ENCODE data around the gene TASL. TPM values are rescaled to one million over a fixed set of nuclear protein-coding genes. Genes with fewer than 3 reads are reported as not detected.
"Not testable (repeated sequence)": the region's sequence is repeated elsewhere in the genome, so short reads cannot be mapped to it uniquely, and the experiment has no call there.

The TASL gene
- total RNA-seq, 1 experiment from 2014 or later: not detected

DNA sequence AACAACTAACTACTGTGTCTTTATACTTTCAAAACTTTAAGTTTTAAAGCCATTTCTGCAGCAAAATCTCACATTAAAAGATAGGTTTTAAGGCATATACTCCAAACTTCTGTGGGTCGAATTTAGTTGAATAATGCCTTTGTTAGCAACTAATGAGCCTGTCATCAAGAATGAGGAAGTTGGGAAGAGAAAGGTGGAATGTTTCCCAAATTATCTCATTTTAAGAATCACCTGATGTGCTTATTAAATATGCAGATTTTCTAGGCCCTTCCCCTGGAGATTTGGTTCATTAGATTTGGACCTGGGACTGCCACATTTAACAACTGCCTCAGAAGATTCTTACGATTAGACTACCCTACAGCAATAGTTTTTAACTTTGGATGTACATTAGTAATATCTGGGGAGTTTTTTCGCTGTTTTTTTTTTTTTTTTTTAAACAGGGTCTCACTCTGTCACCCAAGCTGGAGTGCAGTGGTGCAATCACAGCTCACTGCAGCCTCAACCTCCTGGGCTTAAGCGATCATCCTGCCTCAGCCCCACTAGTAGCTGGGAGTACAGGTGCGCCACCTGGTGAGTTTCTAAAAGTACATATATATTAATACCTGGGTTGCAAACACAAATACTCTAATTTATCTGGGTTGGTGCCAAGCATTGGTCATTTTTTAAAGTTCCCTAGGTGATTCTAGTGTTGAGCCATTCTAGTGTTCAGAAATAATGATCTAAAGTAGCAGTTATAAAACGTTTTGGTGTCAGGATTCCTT lies 16.1 kb upstream of the TASL start:
- H3K9me3 ChIP-seq (replicated peaks): no peaks in the 10 kb centered on the region
- no peaks in the 10 kb centered on the region for H3K4me1 ChIP-seq
- no peak for DNase-seq
- H3K27me3 ChIP-seq: no peaks in the 10 kb centered on the region
- H3K36me3 ChIP-seq: no peaks in the 10 kb centered on the region
- no peak overlapping the region for H3K27ac ChIP-seq
- no peak overlapping the region for H3K4me3 ChIP-seq

DNA sequence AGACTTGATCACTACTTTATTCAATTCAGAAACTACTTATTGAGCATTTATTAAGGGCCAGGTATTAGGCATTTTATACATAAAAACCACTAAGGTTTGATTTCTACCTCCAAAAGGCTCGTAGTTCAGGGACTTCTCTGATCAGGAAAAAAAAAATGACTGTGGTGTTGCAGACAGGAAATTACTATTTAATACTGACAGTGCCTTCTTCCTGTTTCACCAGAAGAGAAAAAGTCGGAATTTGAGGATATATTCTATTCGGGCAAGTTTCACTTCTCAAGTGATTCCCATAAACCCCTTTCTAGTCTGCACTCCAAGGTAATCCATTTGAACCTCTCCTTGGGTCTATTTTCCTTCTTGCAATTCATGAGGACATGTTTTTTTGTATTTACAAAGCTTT lies 15.3 kb upstream of the TASL start:
- no peaks in the 10 kb centered on the region for H3K9me3 ChIP-seq (replicated peaks)
- H3K27me3 ChIP-seq: no peaks in the 10 kb centered on the region
- no peaks in the 10 kb centered on the region for H3K36me3 ChIP-seq
- H3K4me3 ChIP-seq: no peak overlapping the region
- H3K27ac ChIP-seq: no peak overlapping the region
- DNase-seq: no peak
- no peaks in the 10 kb centered on the region for H3K4me1 ChIP-seq

DNA sequence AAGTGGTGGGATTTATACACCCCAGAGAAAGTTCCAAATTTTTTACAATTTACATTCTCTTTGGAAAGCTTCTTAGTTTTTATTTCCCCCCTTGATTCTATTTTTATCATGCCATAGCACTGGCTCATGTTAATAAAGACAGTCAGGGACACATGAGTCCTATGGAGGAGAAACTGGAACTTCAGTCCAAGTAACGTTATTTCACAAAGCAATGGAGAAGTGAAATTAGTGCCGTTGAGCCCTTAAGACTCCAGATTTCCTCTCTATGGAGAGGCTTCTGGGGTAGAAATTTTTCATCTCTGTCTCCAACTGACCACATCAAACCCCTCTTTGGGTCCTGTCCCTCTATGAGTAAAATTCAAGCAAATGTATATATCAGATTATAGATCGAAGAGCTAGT lies 12.8 kb upstream of the TASL start:
- H3K4me3 ChIP-seq: no peak overlapping the region
- H3K36me3 ChIP-seq: no peaks in the 10 kb centered on the region
- no peaks in the 10 kb centered on the region for H3K4me1 ChIP-seq
- H3K9me3 ChIP-seq (replicated peaks): no peaks in the 10 kb centered on the region
- no peak for DNase-seq
- H3K27ac ChIP-seq: no peak overlapping the region
- H3K27me3 ChIP-seq: no peaks in the 10 kb centered on the region

DNA sequence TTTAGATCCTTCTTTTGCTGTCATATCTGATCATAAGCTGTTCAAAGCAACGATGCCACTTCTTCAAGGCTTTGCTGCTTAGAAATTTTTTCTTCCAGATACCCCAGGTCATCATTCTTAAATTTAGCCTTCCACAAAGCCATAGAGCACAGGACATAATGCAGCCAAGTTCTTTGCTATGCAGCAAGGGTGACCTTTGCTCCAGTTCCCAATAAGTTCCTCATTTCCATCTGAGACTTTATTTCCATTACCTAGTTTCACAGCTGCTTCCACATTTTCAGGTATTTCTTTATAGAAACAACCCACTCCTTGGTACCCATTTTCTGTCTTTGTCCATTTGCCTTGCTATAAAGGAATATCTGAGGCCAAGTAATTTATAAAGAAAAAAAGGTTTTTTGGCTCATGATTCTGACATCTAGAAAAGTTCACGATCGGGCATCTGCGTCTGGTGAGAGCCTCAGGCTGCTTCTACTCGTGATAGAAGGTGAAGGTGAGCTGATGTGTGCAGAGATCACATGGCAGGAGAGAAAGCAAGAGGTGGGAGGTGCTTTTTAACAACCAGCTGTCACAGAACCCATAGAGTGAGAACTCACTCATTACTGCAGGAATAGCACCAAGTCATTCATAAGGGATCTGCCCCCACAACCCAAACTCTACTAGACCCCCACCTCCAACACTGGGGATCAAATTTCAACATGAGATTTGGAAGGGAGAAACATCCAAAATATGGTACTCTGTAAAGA lies 11.8 kb upstream of the TASL start:
- Histone ChIP-seq H3K36me3 (no peaks in the 10 kb centered on the region), H3K9me3 (replicated peaks) (no peaks in the 10 kb centered on the region), H3K27ac (no peak overlapping the region), H3K4me3 (no peak overlapping the region), H3K4me1 (no peaks in the 10 kb centered on the region), H3K27me3 (no peaks in the 10 kb centered on the region)
- no peak for DNase-seq

DNA sequence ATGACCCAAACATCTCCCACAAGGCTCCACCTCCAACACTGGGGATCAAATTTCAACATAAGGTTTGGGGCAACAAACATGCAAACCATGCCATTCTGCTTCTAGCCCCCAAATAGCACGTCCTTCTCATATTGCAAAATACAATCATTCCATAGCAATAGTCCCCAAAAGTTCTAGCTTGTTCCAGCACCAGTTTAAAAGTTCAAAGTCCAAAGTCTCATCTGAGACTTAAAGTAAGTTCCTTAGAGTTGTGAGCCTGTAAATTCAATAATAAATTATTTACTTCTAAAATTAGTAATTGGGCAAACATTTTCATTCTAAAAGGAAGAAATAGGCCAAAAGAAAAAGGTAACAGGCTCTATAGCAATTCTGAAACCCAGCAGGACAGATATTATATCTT lies 8.9 kb upstream of the TASL start:
- Histone ChIP-seq H3K36me3 (no peaks in the 10 kb centered on the region), H3K4me3 (no peak overlapping the region), H3K27ac (no peak overlapping the region), H3K27me3 (no peaks in the 10 kb centered on the region), H3K9me3 (replicated peaks) (no peaks in the 10 kb centered on the region), H3K4me1 (no peaks in the 10 kb centered on the region)
- DNase-seq: no peak

DNA sequence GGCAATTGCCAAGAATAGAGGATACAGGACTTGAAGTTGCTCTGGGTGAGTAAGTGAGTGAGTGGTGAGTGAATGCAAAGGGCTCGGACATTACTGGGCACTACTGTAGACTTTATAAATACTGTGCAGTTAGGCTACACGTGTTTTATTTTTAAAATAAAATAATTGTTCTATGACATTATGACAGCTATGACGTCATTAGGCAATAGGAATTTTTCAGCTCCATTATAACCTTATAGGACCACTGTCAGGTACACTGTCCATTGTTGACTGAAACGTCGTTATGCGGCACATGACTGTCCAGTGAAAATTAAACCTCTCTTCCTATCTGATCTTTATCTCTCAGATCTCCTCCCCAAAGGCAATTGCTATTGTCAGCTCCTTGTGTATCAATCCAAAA lies 5.1 kb upstream of the TASL start:
- Histone ChIP-seq H3K4me3 (no peak overlapping the region), H3K27ac (no peak overlapping the region)
- no peak for DNase-seq

DNA sequence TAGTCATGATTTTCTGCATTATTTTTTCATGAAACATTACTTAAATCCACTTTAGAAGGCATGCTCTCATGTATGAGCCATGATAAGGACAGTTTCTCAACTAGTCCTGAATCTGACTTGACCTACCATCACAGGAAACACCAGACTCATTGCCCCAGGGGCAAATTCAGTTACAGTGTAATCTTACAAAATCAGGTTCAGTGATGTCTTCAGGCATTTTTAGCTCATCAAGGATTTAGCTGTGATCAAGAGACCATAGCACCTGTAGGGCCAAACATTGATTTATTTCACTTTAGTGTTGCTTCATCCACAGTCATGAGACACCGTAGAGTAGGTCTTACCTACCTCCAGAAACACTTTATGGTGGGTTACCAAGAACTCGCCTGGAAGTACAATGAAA lies 3.1 kb upstream of the TASL start:
- H3K4me1 ChIP-seq: no peaks in the 10 kb centered on the region
- no peaks in the 10 kb centered on the region for H3K9me3 ChIP-seq (replicated peaks)
- no peak for DNase-seq
- H3K36me3 ChIP-seq: no peaks in the 10 kb centered on the region
- no peaks in the 10 kb centered on the region for H3K27me3 ChIP-seq
- no peak overlapping the region for H3K27ac ChIP-seq
- H3K4me3 ChIP-seq: no peak overlapping the region

More for the DNA sequence above, 5.1 kb upstream of the TASL start:
- no peaks in the 10 kb centered on the region for H3K27me3 ChIP-seq
- H3K4me1 ChIP-seq: no peaks in the 10 kb centered on the region
- H3K9me3 ChIP-seq (replicated peaks): no peaks in the 10 kb centered on the region
- no peaks in the 10 kb centered on the region for H3K36me3 ChIP-seq

DNA sequence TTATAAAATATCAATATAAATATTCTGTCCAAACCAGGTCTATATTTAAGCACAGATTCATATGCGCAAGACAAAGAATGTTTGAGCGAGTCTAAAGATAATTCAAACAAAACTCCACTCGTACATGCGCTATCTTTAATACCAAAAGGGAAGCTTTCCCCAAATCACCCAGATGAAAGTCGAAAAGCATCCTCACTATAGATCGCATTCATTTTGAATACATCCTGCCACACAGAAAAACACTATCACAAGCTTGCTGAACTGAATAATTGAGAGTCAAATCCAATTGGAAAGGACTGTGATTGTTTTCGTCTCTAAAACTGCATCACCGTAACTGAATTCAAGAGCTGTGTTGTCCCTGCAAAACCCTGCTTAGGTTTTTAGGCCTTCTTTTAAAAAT lies 685 bp downstream of the TASL start:
- Histone ChIP-seq H3K4me1 (no peaks in the 10 kb centered on the region), H3K4me3 (no peak overlapping the region), H3K9me3 (replicated peaks) (no peaks in the 10 kb centered on the region), H3K27me3 (no peaks in the 10 kb centered on the region), H3K27ac (no peak overlapping the region), H3K36me3 (no peaks in the 10 kb centered on the region)
- no peak for DNase-seq

DNA sequence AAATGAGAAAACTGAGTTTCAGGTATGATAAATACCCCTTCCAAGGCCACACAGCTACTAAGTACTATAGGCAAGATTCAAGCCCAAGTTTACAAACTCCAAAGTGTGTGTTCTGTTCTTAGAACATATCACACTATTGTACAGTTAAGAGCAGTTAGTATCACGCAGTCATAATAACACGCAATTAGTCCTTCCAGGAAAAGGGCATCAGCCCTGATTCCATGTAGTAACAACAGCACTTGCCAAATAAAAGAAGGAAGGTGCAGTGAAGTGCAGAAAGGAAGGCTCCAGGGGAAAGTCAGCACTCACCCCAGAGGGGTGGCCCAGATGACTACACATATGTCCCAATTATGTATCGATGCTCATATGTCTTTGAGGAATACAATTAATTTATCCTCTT lies 4.4 kb downstream of the TASL start:
- no peak overlapping the region for H3K4me3 ChIP-seq
- H3K27me3 ChIP-seq: no peaks in the 10 kb centered on the region
- no peaks in the 10 kb centered on the region for H3K36me3 ChIP-seq
- H3K4me1 ChIP-seq: no peaks in the 10 kb centered on the region
- no peak overlapping the region for H3K27ac ChIP-seq
- DNase-seq: no peak
- H3K9me3 ChIP-seq (replicated peaks): no peaks in the 10 kb centered on the region

DNA sequence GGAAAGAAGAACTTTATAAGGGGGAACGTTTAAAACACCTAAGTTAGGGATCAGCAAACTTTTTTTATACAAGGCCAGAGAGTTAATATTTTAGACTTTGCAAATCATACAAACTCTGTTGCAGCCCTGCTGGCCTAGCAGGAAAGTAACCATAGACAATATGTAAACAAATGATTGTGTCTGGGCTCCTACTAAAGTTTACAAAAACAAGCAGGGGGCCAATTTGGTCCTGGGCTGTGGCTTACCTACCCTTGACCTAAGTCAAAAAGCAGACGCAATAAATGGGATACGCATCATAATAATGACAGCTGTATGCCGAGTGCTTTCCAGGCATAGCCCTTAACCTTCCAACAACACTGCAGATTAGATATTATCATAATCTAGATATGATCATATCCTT lies 4.9 kb downstream of the TASL start:
- Histone ChIP-seq H3K9me3 (replicated peaks) (no peaks in the 10 kb centered on the region), H3K27me3 (no peaks in the 10 kb centered on the region), H3K4me1 (no peaks in the 10 kb centered on the region), H3K4me3 (no peak overlapping the region), H3K27ac (no peak overlapping the region), H3K36me3 (no peaks in the 10 kb centered on the region)
- no peak for DNase-seq

DNA sequence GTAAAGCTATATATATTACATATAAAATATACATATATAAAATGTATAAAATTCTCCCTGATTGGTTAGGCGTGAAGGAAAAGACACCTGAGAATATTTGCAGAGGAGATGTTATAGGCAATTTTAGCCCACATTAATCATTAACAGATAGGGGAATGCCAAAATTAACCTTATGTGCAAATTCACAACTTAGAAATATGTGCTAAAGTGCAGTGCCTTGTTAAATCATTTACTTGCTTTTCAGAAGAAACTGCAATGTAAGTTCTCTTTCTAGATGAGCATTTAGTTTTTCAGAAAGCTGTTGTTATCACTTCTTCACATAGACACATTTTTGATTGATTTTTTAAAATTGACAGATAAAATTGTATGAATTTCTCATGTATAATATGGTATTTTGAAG lies 5.6 kb downstream of the TASL start:
- H3K4me1 ChIP-seq: no peaks in the 10 kb centered on the region
- no peaks in the 10 kb centered on the region for H3K36me3 ChIP-seq
- no peaks in the 10 kb centered on the region for H3K9me3 ChIP-seq (replicated peaks)
- no peak overlapping the region for H3K4me3 ChIP-seq
- no peaks in the 10 kb centered on the region for H3K27me3 ChIP-seq
- no peak for DNase-seq
- H3K27ac ChIP-seq: no peak overlapping the region

DNA sequence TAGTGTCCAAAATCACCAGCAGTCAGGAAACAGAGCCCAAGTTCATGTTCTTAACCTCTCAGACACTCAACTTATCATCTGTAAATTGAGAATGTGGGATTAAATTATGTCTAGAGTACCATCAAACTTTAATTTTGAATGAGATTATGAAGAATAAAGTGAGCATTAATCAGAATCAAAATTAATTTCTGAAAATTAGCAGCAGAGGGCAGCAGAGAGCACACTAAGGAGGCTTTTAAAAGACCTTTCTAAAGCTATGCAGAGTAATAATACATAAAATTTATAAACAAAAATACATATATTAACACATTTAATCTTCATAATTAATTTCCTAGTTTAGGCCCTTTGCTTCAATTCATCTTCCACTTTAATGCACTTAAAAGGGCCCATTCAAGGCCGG lies 7.1 kb downstream of the TASL start:
- no peaks in the 10 kb centered on the region for H3K4me1 ChIP-seq
- no peaks in the 10 kb centered on the region for H3K36me3 ChIP-seq
- no peaks in the 10 kb centered on the region for H3K27me3 ChIP-seq
- H3K27ac ChIP-seq: no peak overlapping the region
- peak in 1 of 2 experiments; percentile 30 for DNase-seq
- H3K9me3 ChIP-seq (replicated peaks): no peaks in the 10 kb centered on the region
- no peak overlapping the region for H3K4me3 ChIP-seq

DNA sequence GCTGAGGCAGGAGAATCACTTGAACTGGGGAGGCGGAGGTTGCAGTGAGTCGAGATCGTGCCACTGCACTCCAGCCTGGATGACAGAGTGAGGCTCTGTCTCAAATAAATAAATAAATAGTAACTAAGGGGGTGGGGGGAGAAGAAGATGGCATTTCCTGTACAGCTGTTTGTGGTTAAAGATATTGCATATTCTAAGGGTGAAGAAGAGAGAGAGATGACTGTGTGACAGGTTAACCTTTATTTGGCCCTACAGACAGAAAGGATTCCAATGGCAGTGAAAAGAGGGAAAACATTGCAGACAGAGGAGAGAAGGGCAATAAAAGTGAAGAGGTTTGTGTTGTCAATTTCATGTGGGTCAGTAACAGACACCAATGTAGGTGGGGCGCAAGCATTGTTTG lies 9.4 kb downstream of the TASL start:
- peak; percentile 6 to 36 for DNase-seq
- no peak overlapping the region for H3K27ac ChIP-seq
- no peaks in the 10 kb centered on the region for H3K4me1 ChIP-seq
- no peaks in the 10 kb centered on the region for H3K36me3 ChIP-seq
- H3K9me3 ChIP-seq (replicated peaks): no peaks in the 10 kb centered on the region
- no peaks in the 10 kb centered on the region for H3K27me3 ChIP-seq
- no peak overlapping the region for H3K4me3 ChIP-seq

DNA sequence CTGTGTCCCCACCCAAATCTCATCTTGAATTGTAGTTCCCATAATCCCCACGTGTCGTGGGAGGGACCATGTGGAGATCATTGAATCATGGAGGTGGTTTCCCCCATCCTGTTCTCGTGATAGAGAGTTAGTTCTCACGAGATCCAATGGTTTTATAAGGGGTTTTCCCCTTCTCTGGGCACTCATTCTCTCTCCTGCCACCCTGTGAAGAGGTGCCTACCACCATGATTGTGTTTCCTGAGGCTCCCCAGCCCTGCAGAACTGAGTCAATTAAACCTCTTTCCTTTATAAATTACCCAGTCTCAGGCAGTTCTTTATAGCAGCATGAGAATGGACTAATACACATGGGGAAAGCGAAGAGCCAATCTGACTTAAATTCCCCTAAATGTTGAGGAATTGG lies 14.5 kb downstream of the TASL start:
- H3K36me3 ChIP-seq; H3K4me1 ChIP-seq; H3K9me3 ChIP-seq (replicated peaks); H3K4me3 ChIP-seq; DNase-seq; H3K27ac ChIP-seq; H3K27me3 ChIP-seq: not testable (repeated sequence)

DNA sequence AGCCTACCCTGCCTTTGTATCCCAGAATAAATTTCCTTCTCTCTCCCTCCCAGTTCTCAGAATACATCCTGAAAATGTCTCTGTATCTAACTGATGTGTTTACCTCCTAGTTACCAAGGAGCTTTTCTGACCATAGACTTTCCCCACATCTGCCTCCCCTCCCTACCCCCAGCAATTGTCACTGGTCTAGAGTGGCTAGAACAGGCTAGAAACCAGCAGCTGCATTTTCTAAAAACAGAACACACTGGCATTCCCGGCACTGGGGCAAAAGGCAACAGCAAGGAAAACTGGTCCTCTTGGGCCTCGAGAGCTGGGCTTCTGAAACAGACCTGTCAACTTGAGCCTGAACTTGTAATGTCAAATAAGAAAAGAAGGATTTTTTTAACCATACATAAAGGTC lies 16.4 kb downstream of the TASL start:
- Histone ChIP-seq H3K36me3 (no peaks in the 10 kb centered on the region), H3K27ac (no peak overlapping the region), H3K4me3 (no peak overlapping the region), H3K4me1 (no peaks in the 10 kb centered on the region), H3K27me3 (no peaks in the 10 kb centered on the region), H3K9me3 (replicated peaks) (no peaks in the 10 kb centered on the region)
- DNase-seq: peak; percentile 13 to 22

DNA sequence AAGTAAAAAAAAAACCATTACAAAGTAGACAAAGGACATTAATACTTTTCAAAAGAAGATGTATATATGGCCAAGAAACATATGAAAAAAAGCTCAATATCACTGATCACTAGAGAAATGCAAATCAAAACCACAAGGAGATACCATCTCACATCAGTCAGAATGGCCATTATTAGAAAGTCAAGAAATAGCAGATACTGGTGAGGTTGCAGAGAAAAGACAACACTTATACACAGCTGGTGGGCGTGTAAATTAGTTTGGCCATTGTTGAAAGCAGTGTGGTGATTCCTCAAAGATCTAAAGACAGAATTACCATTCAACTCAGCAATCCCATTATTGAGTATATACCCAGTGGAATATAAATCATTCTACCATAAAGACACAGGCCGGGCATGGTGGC lies 39.3 kb downstream of the TASL start:
- Histone ChIP-seq H3K27ac (no peak overlapping the region), H3K4me3 (no peak overlapping the region), H3K9me3 (replicated peaks) (no peaks in the 10 kb centered on the region), H3K27me3 (no peaks in the 10 kb centered on the region), H3K36me3 (no peaks in the 10 kb centered on the region), H3K4me1 (no peaks in the 10 kb centered on the region)
- DNase-seq: no peak
